ENCODE results near the gene PPP1R1B. TPM values are rescaled to one million over a fixed set of nuclear protein-coding genes. Genes with fewer than 3 reads are reported as not detected.

PPP1R1B gene
- total and polyA plus RNA-seq, 9 of the 15 experiments (the other 6 are each of a cell fraction or from before 2014, with no cell fraction given), result 0.07 to 0.18 (median 0.10) TPM; not detected in 4

GRCh38 chr17:39669897-39670735 lies 43.4 kb downstream of the PPP1R1B start:
- Histone ChIP-seq H3K4me3 (no peak overlapping the region), H3K27ac (ENCODE audit: extremely low read depth, low read depth, low read length) (no peak overlapping the region), H3K36me3 (ENCODE audit: control insufficient read depth, insufficient read depth, low read length) (0 out of 3 replicates have a peak, but pooled peaks cover 2% of the 10 kb centered on the region), H3K9ac (ENCODE audit: insufficient read depth in 1 of 2, low read depth in 2 of 2, low read length in 2 of 2) (peak overlapping the region in 1 of 2 experiments; percentile 84; a peak in 2 of 4 replicates), H3K79me2 (ENCODE audit: control insufficient read depth, insufficient read depth, low read length) (peaks cover 13% of the 10 kb centered on the region; the same call in 2 of the 3 replicates), H3K4me2 (ENCODE audit: insufficient read depth, low read length) (no peak overlapping the region), H3K4me1 (replicated peaks in 1 of 2; ENCODE audit: control insufficient read depth in 2 of 2, insufficient read depth in 2 of 2, low read length in 2 of 2) (peaks cover 32 to 93% of the 10 kb centered on the region in 2 experiments), H3K27me3 (ENCODE audit: control insufficient read depth in 2 of 2, insufficient read depth in 2 of 2, low read length in 2 of 2) (no peaks in the 10 kb centered on the region), H2AFZ (ENCODE audit: low read depth, low read length) (no peak overlapping the region), H3K9me1 (ENCODE audit: control insufficient read depth, insufficient read depth, low read length) (no peaks in the 10 kb centered on the region), H3K9me3 (replicated peaks; ENCODE audit: control insufficient read depth, insufficient read depth, low read depth, low read length) (no peaks in the 10 kb centered on the region), H4K20me1 (replicated peaks; ENCODE audit: control insufficient read depth, insufficient read depth, low read length) (no peaks in the 10 kb centered on the region; the same call in 1 of the 2 replicates)
- no peak for ATAC-seq
- 96% methylated on average over 20 of the region's 23 CpGs for WGBS (ENCODE audit: insufficient coverage, low coverage, missing lambda C conversion rate)
- BruUV-seq (replicated peaks), result no TSS peak
- POLR2A ChIA-PET, result interaction anchor here (0.8 to 4.0 kb wide), 8 partner anchors 10 to 86 kb away, joined by 3 to 16 read pairs (median 5); partner anchors contain the start of genes PGAP3 and STARD3
- peak; percentile 53; the same call in 1 of the 2 replicates for TF ChIP-seq POLR2G (IDR thresholded peaks at IDR 0.05; ENCODE audit: low read depth, low read length)
- 0 out of 2 replicates have a peak, but pooled peaks have one; percentile 41 for TF ChIP-seq ZNF24 (IDR thresholded peaks at IDR 0.05)
- TF ChIP-seq RBFOX2 (IDR thresholded peaks at IDR 0.05; ENCODE audit: low read depth, low read length), result peak; percentile 43; the same call in 1 of the 2 replicates
- TF ChIP-seq KLF10 (CRISPR knock-in tag; IDR thresholded peaks at IDR 0.05), result no peak
- TF ChIP-seq SNAPC5 (CRISPR knock-in tag; IDR thresholded peaks at IDR 0.05), result no peak
- no peak for TF ChIP-seq RHOXF2B (CRISPR knock-in tag; conservative IDR thresholded peaks at IDR 0.05)
- in situ Hi-C loops (cut with MboI) (loop anchor here (5.0 kb wide), 1 partner anchor 48 kb away; no protein-coding TSS in a partner anchor), intact Hi-C loops (cut with micrococcal nuclease) (loop anchor here (5.0 kb wide), 1 partner anchor 82 kb away; no protein-coding TSS in a partner anchor)
- CTCF ChIA-PET (ENCODE audit: low intra/inter-chr PET ratio), result interaction anchor here (1.4 to 8.3 kb wide), 2 partner anchors 48 to 84 kb away, joined by 6 to 131 read pairs; no protein-coding TSS in a partner anchor
- no peak for DNase-seq (ENCODE audit: extremely low read depth in 1 of 4, low spot score in 3 of 4)
- no peak for FAIRE-seq
